ENCODE results near the gene KPTN.

- no peak for TF ChIP-seq POLR2A (IDR thresholded peaks at IDR 0.05)
- no peak for TF ChIP-seq CTCF (IDR thresholded peaks at IDR 0.05)
Observed at GRCh38 chr19:47471733-47472457, 12.1 kb downstream of the KPTN start, which contains the start of gene SLC8A2.
